G401 (cell line): ENCODE measurements around the gene HYI. TPM values are rescaled to one million over a fixed set of nuclear protein-coding genes. Genes with fewer than 3 reads are reported as not detected.

ENCODE experiments used
- DNase-seq: peaks from one replicate; pipeline ENCODE4 v3.0.0-alpha.2; 2015; ENCODE audit warnings: low spot score
- in situ Hi-C: cut with HindIII; loops from 2 replicates; pipeline ENCODE4 v1.10.0; 2016; ENCODE audit warnings: low sequenced_read_pairs, mixed read lengths
- total RNA-seq: library from RNA; depleted of rRNA; stranded (reverse); fragments of >200 nt; shearing (Covaris generic); gene quantifications from 2 replicates; pipeline ENCODE4 v1.2.3, GENCODE V29; 2014

HYI gene
- total RNA-seq, 1 experiment from 2014 or later, result 22.3 TPM

- DNase-seq, result peak; percentile 16
- in situ Hi-C loops, result no loop called here
Observed at GRCh38 chr1:43435146-43436145, 18.3 kb downstream of the HYI start.

- no peak for DNase-seq
- in situ Hi-C loops, result no loop called here
Observed at GRCh38 chr1:43434256-43434655, 19.5 kb downstream of the HYI start.

GRCh38 chr1:43432907-43433306 is 20.8 kb downstream of the HYI start:
- no peak for DNase-seq
- in situ Hi-C loops, result no loop called here

GRCh38 chr1:43432171-43432860 is 21.4 kb downstream of the HYI start:
- DNase-seq, result no peak
- in situ Hi-C loops, result no loop called here

GRCh38 chr1:43431676-43432075 is 22.1 kb downstream of the HYI start:
- DNase-seq, result no peak
- in situ Hi-C loops, result no loop called here

GRCh38 chr1:43430831-43431230 is 22.9 kb downstream of the HYI start:
- in situ Hi-C loops, result no loop called here
- DNase-seq, result no peak

GRCh38 chr1:43427941-43428340 is 25.8 kb downstream of the HYI start:
- in situ Hi-C loops, result no loop called here
- DNase-seq, result no peak

- no peak for DNase-seq
- in situ Hi-C loops, result no loop called here
Observed at GRCh38 chr1:43427524-43427923, 26.2 kb downstream of the HYI start.

GRCh38 chr1:43426221-43426620 is 27.5 kb downstream of the HYI start:
- no peak for DNase-seq
- in situ Hi-C loops, result no loop called here

GRCh38 chr1:43425045-43425444 is 28.7 kb downstream of the HYI start:
- no peak for DNase-seq
- in situ Hi-C loops, result no loop called here

GRCh38 chr1:43423672-43424550 is 29.8 kb downstream of the HYI start:
- no peak for DNase-seq
- in situ Hi-C loops, result no loop called here

- DNase-seq, result no peak
Observed at GRCh38 chr1:43422995-43423671, 30.6 kb downstream of the HYI start.

GRCh38 chr1:43421976-43422750 is 31.6 kb downstream of the HYI start:
- in situ Hi-C loops, result no loop called here
- no peak for DNase-seq

More at GRCh38 chr1:43422995-43423671, 30.6 kb downstream of the HYI start:
- in situ Hi-C loops, result no loop called here

GRCh38 chr1:43421396-43421795 is 32.3 kb downstream of the HYI start:
- DNase-seq, result no peak
- in situ Hi-C loops, result no loop called here

GRCh38 chr1:43420874-43421273 is 32.9 kb downstream of the HYI start:
- in situ Hi-C loops, result no loop called here
- no peak for DNase-seq

GRCh38 chr1:43419627-43420425 is 33.9 kb downstream of the HYI start:
- in situ Hi-C loops, result no loop called here
- DNase-seq, result no peak

GRCh38 chr1:43418858-43419257 is 34.9 kb downstream of the HYI start:
- in situ Hi-C loops, result no loop called here
- no peak for DNase-seq
